ENCODE measurements around the gene BCL2L11. TPM values are rescaled to one million over a fixed set of nuclear protein-coding genes. Genes with fewer than 3 reads are reported as not detected.

Gene BCL2L11
- total RNA-seq, 2 experiments from 2014 or later = 11.7 to 16.5 TPM

GRCh38 chr2:111148225-111148873 is 27.6 kb downstream of the BCL2L11 start:
- DNase-seq (no peak), ATAC-seq (no peak)
- Mint-ChIP-seq H3K36me3 (ENCODE audit: low read depth) (peaks cover 32% of the 10 kb centered on the region), H3K27ac (no peak overlapping the region), H3K9me3 (ENCODE audit: insufficient read depth) (no peaks in the 10 kb centered on the region), H3K27me3 (ENCODE audit: low read depth) (no peaks in the 10 kb centered on the region), H3K4me1 (ENCODE audit: low read depth) (peaks cover 18% of the 10 kb centered on the region), H3K4me3 (no peak overlapping the region)
- CTCF ChIA-PET = no interaction called here
- POLR2A ChIA-PET = no interaction called here

- Mint-ChIP-seq H3K9me3 (ENCODE audit: insufficient read depth) (no peaks in the 10 kb centered on the region), H3K27me3 (ENCODE audit: low read depth) (no peaks in the 10 kb centered on the region), H3K27ac (no peak overlapping the region), H3K4me3 (no peak overlapping the region), H3K36me3 (ENCODE audit: low read depth) (peaks cover 31% of the 10 kb centered on the region), H3K4me1 (ENCODE audit: low read depth) (peaks cover 18% of the 10 kb centered on the region)
- ATAC-seq (no peak), DNase-seq (no peak)
- ChIA-PET CTCF (interaction anchor here (1.0 kb wide), 1 partner anchor 23 kb away, joined by 3 read pairs; no protein-coding TSS in a partner anchor), POLR2A (no interaction called here)
These were observed 28.2 kb downstream of the BCL2L11 start for GRCh38 chr2:111148925-111149324.

- Mint-ChIP-seq H3K9me3 (ENCODE audit: insufficient read depth) (no peaks in the 10 kb centered on the region), H3K27me3 (ENCODE audit: low read depth) (no peaks in the 10 kb centered on the region), H3K36me3 (ENCODE audit: low read depth) (peaks cover 32% of the 10 kb centered on the region), H3K27ac (no peak overlapping the region), H3K4me3 (no peak overlapping the region), H3K4me1 (ENCODE audit: low read depth) (peaks cover 16% of the 10 kb centered on the region)
- no peak for DNase-seq
- POLR2A ChIA-PET = no interaction called here
- no peak for ATAC-seq
- CTCF ChIA-PET = interaction anchor here (1.0 to 1.6 kb wide), 2 partner anchors 13 to 24 kb away, joined by 3 to 5 read pairs; no protein-coding TSS in a partner anchor
These were observed 29.3 kb downstream of the BCL2L11 start for GRCh38 chr2:111149882-111150455.

- ATAC-seq (no peak), DNase-seq (no peak)
- H3K36me3 Mint-ChIP-seq (ENCODE audit: low read depth) = peaks cover 31% of the 10 kb centered on the region
- H3K4me3 Mint-ChIP-seq = no peak overlapping the region
- peaks cover 23% of the 10 kb centered on the region for H3K4me1 Mint-ChIP-seq (ENCODE audit: low read depth)
- H3K27me3 Mint-ChIP-seq (ENCODE audit: low read depth) = no peaks in the 10 kb centered on the region
- H3K9me3 Mint-ChIP-seq (ENCODE audit: insufficient read depth) = no peaks in the 10 kb centered on the region
- ChIA-PET CTCF (no interaction called here), POLR2A (no interaction called here)
- no peak overlapping the region for H3K27ac Mint-ChIP-seq
These were observed 34.0 kb downstream of the BCL2L11 start for GRCh38 chr2:111154758-111155157.

- Mint-ChIP-seq H3K36me3 (ENCODE audit: low read depth) (peaks cover 34% of the 10 kb centered on the region), H3K4me1 (ENCODE audit: low read depth) (peaks cover 32% of the 10 kb centered on the region), H3K4me3 (no peak overlapping the region), H3K27me3 (ENCODE audit: low read depth) (no peaks in the 10 kb centered on the region), H3K27ac (peak overlapping the region; percentile 45), H3K9me3 (ENCODE audit: insufficient read depth) (no peaks in the 10 kb centered on the region)
- CTCF ChIA-PET = no interaction called here
- DNase-seq (no peak), ATAC-seq (no peak)
- POLR2A ChIA-PET = no interaction called here
These were observed 34.9 kb downstream of the BCL2L11 start for GRCh38 chr2:111155610-111156009.

- Mint-ChIP-seq H3K9me3 (ENCODE audit: insufficient read depth) (no peaks in the 10 kb centered on the region), H3K36me3 (ENCODE audit: low read depth) (peaks cover 29% of the 10 kb centered on the region), H3K4me3 (no peak overlapping the region), H3K4me1 (ENCODE audit: low read depth) (peaks cover 32% of the 10 kb centered on the region), H3K27ac (no peak overlapping the region), H3K27me3 (ENCODE audit: low read depth) (no peaks in the 10 kb centered on the region)
- DNase-seq = no peak
- ATAC-seq = no peak
- CTCF ChIA-PET = interaction anchor here (2.8 kb wide), 1 partner anchor 11 kb away, joined by 9 read pairs; no protein-coding TSS in a partner anchor
- POLR2A ChIA-PET = no interaction called here
These were observed 35.8 kb downstream of the BCL2L11 start for GRCh38 chr2:111156529-111156928.

- H3K27ac Mint-ChIP-seq = no peak overlapping the region
These were observed 36.5 kb downstream of the BCL2L11 start for GRCh38 chr2:111157071-111157661.

DNA sequence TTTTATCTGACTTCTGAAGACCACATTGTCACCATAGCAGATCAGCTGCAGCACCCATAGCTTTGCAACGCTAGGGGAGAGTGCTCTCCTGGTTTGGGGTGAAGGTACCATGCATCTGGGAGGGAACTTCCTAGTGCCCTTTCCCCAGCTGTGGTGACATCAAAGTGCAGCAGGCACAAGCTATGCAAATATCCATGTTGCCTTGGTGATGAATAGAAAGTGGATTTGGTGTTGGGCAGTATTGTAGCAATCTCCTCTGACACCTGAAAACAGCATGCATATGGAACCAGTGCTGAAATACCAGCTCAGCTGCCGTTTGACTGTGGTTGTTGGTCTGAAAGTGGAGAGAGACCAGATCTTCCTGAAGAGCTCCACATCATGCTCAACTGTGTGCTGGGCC is 37.1 kb downstream of the BCL2L11 start:
- peaks cover 39% of the 10 kb centered on the region for H3K4me1 Mint-ChIP-seq (ENCODE audit: low read depth)
- no peaks in the 10 kb centered on the region for H3K9me3 Mint-ChIP-seq (ENCODE audit: insufficient read depth)
- DNase-seq (no peak), ATAC-seq (peak; percentile 42)
- H3K27me3 Mint-ChIP-seq (ENCODE audit: low read depth) = no peaks in the 10 kb centered on the region
- peaks cover 24% of the 10 kb centered on the region for H3K36me3 Mint-ChIP-seq (ENCODE audit: low read depth)
- CTCF ChIA-PET = interaction anchor here (0.8 to 2.8 kb wide), 3 partner anchors 10 to 51 kb away, joined by 3 to 9 read pairs (median 4); no protein-coding TSS in a partner anchor
- POLR2A ChIA-PET = interaction anchor here (0.8 kb wide), 1 partner anchor 20 kb away, joined by 3 read pairs; no protein-coding TSS in a partner anchor
- no peak overlapping the region for H3K27ac Mint-ChIP-seq
- no peak overlapping the region for H3K4me3 Mint-ChIP-seq

More at GRCh38 chr2:111157071-111157661, 36.5 kb downstream of the BCL2L11 start:
- Mint-ChIP-seq H3K27me3 (ENCODE audit: low read depth) (no peaks in the 10 kb centered on the region), H3K36me3 (ENCODE audit: low read depth) (peaks cover 26% of the 10 kb centered on the region), H3K4me1 (ENCODE audit: low read depth) (peaks cover 33% of the 10 kb centered on the region), H3K9me3 (ENCODE audit: insufficient read depth) (no peaks in the 10 kb centered on the region), H3K4me3 (no peak overlapping the region)
- DNase-seq = no peak
- ATAC-seq = no peak
- CTCF ChIA-PET = interaction anchor here (0.8 to 2.8 kb wide), 3 partner anchors 10 to 52 kb away, joined by 3 to 9 read pairs (median 4); no protein-coding TSS in a partner anchor
- POLR2A ChIA-PET = no interaction called here

DNA sequence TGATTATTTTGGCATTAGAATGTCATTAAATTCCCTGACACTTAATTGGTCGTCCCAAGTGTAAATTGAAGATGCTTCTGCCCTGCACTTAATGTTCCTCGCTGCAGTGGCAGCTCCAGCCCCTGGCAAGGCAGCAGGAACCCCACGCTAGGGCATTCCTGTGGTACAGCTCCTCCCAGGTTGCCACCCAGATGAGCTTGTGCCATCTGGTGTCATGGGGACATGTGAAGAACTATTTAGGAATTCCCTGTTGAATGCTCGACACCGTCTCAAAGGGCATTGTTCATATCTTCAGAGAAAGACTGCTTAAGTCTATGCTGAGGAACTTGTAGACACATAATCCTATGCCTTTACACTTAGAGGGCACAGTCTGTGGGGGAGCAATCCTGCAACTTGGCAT is 38.9 kb downstream of the BCL2L11 start:
- no peak overlapping the region for H3K27ac Mint-ChIP-seq
- ATAC-seq (no peak), DNase-seq (no peak)
- H3K4me3 Mint-ChIP-seq = no peak overlapping the region
- CTCF ChIA-PET = interaction anchor here (1.3 kb wide), 1 partner anchor 25 kb away, joined by 3 read pairs; no protein-coding TSS in a partner anchor
- POLR2A ChIA-PET = interaction anchor here (1.2 kb wide), 1 partner anchor 39 kb away, joined by 4 read pairs; the partner anchor contains the start of gene BCL2L11
- no peaks in the 10 kb centered on the region for H3K9me3 Mint-ChIP-seq (ENCODE audit: insufficient read depth)
- H3K27me3 Mint-ChIP-seq (ENCODE audit: low read depth) = no peaks in the 10 kb centered on the region
- peaks cover 46% of the 10 kb centered on the region for H3K4me1 Mint-ChIP-seq (ENCODE audit: low read depth)
- H3K36me3 Mint-ChIP-seq (ENCODE audit: low read depth) = peaks cover 29% of the 10 kb centered on the region

DNA sequence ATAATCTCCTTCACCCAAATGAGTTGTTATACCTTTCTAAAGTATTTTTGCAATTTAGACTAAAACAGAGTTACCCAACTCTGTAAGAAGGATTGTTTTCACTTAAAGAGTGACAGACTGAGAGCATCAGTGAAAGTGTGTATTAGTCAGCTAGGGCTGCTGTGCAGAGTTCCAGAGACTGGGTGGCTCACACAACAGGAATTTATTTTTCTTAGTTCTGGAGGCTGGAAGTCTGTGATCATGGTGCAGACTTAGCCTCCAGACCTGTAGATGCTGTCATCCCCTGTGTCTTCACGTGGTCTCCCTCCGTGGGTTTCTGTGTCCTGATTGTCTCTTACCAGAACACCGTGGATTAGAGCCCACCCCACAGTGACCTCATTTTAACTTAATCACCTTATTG is 40.0 kb downstream of the BCL2L11 start:
- no peak for ATAC-seq
- Mint-ChIP-seq H3K27ac (no peak overlapping the region), H3K36me3 (ENCODE audit: low read depth) (peaks cover 32% of the 10 kb centered on the region), H3K27me3 (ENCODE audit: low read depth) (no peaks in the 10 kb centered on the region), H3K4me3 (no peak overlapping the region), H3K4me1 (ENCODE audit: low read depth) (peaks cover 43% of the 10 kb centered on the region), H3K9me3 (ENCODE audit: insufficient read depth) (no peaks in the 10 kb centered on the region)
- POLR2A ChIA-PET = interaction anchor here (0.5 kb wide), 1 partner anchor 8 kb away, joined by 3 read pairs; no protein-coding TSS in a partner anchor
- CTCF ChIA-PET = no interaction called here
- DNase-seq = no peak

DNA sequence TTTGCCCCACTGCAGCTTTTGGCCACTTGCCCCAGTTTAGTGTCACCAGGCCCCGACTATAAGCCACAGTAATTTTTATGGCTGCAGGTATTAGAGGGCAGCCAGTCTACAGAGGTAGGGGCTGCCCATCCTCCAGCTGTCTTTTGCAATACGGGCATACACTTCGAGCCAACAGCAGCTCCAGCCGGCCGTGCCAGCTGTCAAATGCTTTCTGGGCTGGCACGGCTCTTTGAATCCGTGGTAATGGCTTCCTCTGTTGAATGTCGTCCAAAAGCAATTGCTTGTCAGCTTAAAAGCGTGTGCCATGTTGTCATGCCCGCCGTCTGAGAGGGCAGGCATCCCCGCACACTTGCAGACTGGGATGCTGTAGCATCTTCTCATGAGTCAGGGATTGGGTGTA is 41.3 kb downstream of the BCL2L11 start:
- H3K27me3 Mint-ChIP-seq (ENCODE audit: low read depth) = no peaks in the 10 kb centered on the region
- peaks cover 35% of the 10 kb centered on the region for H3K4me1 Mint-ChIP-seq (ENCODE audit: low read depth)
- ChIA-PET POLR2A (no interaction called here), CTCF (interaction anchor here (0.7 to 1.7 kb wide), 2 partner anchors 11 to 107 kb away, joined by 3 to 5 read pairs; no protein-coding TSS in a partner anchor)
- DNase-seq (no peak), ATAC-seq (no peak)
- no peak overlapping the region for H3K27ac Mint-ChIP-seq
- H3K4me3 Mint-ChIP-seq = no peak overlapping the region
- peaks cover 28% of the 10 kb centered on the region for H3K36me3 Mint-ChIP-seq (ENCODE audit: low read depth)
- H3K9me3 Mint-ChIP-seq (ENCODE audit: insufficient read depth) = no peaks in the 10 kb centered on the region

Data from activated CD8-positive, alpha-beta T cell treated with anti-CD3 and anti-CD28 coated beads, Interleukin-2, amount 10 ng/mL, durations not matched to agents 7 days and 5 days (primary cell).